Measurements from ENCODE around the gene PDCD1.
"Not testable (repeated sequence)": the region's sequence is repeated elsewhere in the genome, so short reads cannot be mapped to it uniquely, and the experiment has no call there.

The PDCD1 gene

DNA sequence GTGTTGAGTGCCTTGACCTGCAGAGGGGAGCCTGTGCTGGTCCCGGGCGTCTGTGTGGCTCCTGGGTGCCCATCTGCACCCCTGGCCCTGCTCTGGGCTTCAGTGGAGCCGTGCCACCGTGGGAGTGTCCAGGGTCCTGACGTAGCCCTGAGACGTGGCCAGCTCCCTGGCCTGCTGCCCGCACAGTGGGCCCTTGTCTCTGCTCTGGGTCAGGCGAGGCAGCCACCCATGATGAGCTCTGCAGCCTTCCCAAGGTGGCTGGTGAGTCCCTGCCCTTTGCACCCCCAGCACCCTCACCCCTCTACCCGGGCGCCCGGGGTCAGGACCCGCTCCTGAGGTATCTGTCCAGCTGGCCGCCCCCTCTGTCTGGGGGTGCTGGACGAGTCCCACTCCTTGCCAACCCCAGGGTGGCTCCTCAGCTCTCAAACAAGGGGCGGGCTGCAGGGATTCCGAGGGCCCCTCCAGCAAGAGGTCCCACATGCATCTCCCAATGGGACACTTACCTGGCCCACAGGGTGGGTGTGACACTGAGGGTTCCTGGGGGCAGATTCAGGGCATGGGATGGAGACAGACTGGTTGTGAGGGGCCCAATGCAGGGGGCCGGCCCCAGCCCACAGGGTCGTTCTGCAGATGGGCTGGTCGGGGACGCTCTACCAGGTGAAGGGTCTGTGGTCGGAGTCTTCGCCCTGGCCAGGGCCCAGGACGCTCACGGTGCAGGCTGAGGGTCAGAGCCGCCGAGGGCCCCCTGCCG, 47.3 kb downstream of the PDCD1 start:
- DNase-seq, result no peak

DNA sequence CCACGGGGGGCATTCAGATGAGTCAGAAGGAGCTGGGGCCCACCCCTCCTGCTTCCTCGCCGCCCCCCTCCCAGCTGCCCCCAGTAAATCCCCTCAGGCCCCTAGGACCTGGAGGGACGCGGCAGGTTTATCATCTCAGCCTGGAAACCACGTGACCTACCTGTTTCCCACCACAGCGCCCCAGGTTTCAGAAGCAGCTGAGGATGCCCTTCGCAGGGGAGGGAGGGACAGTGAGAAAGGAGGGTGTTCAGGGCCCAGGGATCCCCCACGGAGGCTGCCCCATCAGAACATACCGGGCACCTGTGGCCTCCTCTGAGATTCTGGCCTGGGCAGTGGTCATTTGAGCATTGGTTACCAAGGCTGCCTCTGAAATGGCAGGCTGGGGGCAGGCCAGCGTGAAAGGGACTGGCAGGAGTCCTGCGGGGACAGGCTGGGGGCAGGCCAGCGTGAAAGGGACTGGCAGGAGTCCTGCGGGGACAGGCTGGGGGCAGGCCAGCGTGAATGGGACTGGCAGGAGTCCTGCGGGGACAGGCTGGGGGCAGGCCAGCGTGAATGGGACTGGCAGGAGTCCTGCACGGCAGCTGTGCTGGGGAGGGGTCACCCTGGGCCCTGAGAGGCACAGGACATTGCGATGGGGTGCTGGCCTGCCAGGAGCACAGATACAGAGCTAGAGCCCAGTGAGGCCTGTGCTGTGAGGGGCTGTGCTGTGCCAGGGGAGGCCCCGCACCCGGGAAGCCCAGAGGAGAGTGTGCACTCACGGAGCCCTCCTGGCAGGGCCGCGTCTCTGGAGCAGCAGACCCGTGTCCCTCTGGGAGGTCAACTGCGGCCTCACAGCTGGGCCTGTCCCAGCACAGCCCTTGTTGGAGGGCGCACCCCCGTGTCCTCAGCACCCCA, 48.1 kb downstream of the PDCD1 start:
- no peak for DNase-seq

DNA sequence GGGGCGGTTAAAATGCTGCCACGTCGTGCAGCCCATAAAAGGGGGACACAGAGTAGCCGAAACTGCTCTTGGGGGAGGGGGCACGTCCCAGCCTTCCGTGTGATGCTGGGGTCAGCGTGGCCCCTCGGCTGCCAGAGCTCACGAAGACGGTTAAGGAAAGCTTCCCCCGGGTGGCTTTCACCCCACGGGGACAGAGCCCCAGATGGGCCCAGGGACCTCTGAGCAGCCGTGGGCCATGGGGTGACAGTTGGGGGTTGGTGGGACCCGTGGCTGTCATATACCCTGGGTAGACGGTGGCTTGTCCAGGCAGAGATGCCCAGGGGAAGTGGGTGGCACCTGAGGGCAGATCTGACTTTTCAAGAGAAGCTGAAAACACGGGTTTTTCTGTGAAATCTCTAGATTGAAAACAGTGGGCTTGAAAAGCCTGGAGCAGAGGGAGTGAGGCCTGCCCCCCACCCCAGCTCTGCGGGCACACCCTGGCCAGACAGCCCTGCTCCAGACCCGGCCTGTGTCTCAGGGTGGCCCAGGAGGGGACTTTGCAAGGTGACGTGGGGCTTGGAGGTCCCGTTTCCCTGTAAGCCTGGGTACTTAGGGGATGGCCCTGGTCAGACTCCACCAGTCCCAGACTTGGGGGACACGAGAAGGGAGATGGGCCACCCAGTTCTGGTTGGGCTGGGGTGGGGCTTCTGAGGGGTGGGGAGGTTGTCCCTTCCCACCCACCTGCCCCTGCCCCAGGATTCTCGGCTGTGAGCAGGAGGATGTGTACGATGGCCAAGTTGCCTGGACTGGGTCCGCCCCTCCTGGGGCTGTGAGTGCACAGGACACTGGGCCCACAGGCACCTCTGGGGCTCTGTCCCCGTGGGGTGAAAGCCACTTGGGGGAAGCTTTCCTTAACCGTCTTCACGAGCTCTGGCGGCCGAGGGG, 49.0 kb downstream of the PDCD1 start:
- no peak for DNase-seq

DNA sequence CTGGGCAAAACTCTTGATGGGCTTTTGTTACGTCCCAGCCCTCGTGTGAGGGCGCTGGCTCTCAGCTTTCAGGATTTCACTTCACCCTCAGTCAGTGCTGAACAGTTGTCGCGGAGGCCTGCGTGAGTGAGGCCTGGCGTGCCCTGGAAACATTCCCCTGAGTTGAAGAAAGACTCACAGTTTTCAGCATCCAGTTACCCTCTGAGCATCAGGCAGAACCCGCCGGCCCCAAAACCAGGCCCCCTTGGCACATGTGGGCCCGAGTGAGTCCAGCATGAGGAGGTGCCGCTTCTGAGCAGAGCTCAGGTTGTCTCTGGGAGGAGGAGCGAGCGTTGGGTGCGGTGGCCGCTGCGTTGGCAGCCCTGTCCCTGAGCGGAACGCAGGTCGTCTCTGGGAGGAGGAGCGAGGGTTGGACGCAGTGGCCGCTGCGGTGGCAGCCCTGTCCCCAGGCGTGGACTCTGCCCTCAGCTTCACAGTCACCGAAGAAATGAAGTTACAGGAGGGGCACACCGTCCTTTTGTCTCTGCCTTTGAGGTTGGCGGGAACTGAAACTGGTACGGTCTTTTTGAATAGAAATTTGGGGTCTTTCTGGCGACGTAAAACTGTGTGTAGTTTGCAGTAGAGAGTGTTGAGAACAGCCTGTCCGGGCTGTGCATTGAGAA, 49.8 kb downstream of the PDCD1 start, which contains the start of gene NEU4:
Gene NEU4, plus strand, starts transcription at position 473 of the 662 bp plus-strand sequence. CDS start 5,292 bp downstream, outside the sequence.
- no peak for DNase-seq

DNA sequence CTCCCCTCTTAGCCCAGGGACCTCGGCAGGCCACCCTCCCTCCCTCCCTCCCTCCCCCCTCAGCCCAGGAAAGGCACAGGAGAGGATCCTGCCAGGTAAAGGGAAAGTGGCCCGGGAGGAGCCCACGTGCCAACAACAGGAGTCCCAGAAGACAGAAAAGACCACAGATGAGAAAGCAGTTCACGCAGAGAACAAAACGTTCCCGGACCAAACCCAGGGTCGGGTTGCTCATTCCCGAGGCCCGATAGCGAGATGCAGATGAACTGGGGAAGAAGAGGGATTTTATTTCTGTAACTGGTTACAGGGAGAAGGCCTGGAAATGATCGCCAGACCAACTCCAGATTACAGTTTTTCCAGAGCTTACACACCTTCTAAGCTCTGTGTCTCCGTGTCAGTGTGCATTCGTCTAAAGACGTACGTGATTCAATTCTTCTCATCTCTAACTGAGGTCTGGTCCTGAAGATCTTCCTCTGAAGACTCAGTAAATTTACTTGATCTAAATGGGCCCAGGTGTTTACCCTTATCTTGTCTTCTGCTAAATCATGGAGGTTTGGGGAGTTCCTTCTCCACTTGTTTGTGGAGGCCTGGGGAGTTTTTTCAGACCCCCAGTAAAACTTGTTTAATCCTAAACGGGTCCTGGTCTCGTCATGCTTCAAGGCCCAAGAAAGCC, 50.5 kb downstream of the PDCD1 start:
- peak in 1 of 3 experiments; percentile 6 for DNase-seq

DNA sequence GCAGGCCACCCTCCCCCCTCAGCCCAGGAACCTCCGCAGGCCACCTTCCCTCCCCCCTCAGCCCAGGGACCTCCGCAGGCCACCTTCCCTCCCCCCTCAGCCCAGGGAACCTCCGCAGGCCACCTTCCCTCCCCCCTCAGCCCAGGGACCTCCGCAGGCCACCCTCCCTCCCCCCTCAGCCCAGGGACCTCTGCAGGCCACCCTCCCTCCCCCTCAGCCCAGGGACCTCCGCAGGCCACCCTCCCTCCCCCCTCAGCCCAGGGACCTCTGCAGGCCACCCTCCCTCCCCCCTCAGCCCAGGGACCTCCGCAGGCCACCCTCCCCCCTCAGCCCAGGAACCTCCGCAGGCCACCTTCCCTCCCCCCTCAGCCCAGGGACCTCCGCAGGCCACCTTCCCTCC, 52.5 kb downstream of the PDCD1 start:
- not testable (repeated sequence) for DNase-seq

DNA sequence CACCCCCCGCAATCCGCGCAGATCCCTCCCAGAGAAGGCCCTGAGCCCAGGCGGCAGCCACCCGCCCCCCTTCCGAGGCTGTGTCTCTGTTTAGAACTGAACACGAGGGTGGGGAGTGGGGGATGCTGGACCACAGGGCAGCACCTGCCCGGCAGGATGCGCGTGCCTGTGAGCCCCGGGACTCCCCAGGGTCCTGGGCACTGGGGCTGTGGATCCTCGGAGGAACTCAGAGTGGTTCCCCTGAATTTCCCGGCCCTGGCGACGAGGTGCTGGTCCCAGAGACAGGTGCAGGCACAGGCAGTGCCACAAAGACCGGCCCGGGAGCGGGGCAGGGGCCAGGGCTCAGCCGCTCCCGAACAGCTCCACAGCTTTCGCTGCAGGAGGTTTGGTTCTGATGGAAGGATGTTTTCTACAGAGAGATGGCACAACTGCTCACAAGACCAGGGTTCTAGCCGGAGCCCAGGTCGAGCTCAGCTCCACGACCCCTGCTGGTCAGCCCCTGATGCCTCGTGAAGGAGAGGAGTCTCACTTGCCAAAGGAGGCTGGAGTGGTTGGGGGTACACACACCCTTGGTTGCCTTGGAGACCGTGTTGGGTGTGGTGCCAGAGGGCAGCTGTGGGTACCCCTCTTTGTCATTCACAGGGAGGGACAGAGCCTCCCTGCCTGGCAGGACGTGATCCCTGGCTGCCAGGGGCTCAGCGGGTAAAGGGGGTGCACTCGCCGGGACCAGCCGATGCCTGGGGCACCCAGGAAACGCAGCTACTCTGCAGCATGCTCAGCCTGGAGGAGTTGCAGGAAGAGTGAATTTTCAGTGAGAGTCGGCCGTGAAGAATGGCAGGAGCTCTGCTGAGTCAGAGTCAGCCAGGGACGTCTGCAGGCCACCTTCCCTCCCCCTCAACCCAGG, 54.1 kb downstream of the PDCD1 start:
- DNase-seq, result peak in 2 of 3 experiments; percentile 16 to 33

DNA sequence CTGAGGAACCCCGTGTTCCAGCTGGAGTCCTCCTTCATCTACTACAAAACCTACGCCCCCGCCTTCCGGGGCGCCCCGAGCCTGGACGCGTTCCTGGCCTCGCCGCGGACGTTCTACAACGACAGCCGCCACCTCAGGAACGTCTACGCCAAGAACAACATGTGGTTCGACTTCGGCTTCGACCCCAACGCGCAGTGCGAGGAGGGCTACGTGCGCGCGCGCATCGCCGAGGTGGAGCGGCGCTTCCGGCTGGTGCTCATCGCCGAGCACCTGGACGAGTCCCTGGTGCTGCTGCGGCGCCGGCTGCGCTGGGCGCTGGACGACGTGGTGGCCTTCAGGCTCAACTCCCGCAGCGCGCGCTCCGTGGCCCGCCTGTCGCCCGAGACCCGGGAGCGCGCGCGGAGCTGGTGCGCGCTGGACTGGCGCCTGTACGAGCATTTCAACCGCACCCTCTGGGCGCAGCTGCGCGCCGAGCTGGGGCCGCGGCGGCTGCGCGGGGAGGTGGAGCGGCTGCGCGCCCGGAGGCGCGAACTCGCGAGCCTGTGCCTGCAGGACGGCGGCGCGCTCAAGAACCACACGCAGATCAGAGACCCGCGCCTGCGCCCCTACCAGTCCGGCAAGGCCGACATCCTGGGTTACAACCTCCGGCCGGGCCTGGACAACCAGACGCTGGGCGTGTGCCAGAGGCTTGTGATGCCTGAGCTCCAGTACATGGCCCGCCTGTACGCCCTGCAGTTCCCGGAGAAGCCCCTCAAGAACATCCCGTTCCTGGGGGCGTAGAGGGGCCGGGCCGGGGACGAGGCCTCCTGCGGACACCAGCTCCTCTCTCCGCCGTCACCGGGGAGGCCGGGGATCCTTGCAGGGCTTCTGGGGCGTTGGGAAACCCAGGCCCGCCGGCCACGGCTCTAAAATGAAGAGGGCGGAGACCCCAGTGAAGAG, 55.0 kb downstream of the PDCD1 start:
- DNase-seq, result peak in 2 of 3 experiments; percentile 63 to 72

DNA sequence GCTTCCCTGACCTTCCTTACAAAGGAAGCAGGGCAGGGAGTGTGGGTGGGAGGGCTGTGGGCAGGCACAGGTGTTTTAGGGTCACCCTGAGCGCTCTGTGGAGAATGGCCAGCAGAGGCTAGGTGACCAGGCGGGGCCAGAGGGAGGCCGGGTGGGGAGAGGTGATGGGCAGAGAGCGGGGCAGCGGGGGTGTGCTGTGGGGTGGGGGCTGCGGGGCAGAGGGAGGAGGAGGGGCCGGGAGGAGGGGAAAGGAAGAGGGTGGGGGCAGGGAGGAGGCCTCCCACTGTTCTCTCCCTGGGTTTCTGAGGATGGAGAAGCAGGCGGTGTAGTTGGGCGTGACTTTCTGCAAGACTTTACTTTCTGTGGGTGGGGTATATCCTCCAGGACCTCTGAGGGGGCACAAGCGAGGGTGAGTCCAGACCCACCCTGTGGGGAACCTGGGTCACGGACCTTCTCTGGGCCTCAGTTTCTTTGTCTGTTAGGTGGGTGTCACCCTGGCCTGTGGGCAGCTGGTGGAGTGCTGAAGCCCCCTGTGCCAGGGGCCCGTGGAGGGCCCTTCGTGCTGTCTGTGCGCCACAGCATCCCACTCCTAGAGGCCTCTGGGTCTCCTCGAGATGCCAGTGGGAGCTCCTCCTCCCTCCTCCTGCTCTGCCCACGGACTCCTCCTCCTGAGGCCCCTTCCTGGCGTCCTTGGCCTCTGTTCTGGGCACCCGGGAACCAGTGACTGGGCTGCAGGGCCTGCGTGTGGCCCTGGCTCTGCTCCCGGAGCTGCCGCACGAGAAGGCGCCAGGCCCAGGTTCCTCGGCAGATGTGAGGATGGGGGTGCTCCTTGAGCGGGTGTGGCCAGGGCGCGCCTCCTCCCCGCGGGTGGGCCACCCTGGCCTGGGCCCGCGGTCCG, 56.0 kb downstream of the PDCD1 start:
- DNase-seq, result no peak

DNA sequence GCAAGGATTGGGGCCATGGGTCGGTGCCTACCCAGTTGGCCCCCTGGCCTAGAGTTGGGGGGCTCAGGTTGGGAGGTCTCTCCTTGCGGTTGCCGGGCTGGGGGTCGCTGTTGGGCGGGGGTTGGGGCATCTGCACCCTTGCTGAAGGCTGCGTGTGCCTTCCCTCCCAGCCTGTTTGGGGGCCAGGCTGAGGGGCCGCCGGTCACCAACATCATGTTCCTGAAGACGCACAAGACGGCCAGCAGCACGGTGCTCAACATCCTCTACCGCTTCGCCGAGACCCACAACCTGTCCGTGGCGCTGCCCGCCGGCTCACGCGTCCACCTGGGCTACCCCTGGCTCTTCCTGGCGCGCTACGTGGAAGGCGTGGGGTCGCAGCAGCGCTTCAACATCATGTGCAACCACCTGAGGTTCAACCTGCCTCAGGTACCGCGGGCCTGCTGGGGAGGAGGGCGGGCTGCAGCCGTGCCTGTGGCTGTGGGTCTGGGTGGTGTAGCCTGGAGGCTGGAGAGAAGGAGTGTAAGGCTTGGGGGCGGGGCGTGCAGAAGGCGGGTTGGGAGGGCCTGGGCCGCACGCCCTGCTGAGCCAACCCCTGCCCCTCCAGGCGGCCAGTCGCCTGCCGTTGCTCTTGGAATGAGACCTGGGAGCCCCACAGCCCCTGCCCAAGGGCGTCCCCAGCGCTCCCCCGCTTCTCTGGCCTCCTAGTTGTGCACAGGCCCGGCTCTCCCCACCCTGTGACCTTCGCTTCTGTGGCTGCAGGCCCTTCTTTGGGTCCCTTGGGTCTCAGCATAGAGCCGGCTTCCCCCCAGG, 56.9 kb downstream of the PDCD1 start:
- DNase-seq, result no peak

DNA sequence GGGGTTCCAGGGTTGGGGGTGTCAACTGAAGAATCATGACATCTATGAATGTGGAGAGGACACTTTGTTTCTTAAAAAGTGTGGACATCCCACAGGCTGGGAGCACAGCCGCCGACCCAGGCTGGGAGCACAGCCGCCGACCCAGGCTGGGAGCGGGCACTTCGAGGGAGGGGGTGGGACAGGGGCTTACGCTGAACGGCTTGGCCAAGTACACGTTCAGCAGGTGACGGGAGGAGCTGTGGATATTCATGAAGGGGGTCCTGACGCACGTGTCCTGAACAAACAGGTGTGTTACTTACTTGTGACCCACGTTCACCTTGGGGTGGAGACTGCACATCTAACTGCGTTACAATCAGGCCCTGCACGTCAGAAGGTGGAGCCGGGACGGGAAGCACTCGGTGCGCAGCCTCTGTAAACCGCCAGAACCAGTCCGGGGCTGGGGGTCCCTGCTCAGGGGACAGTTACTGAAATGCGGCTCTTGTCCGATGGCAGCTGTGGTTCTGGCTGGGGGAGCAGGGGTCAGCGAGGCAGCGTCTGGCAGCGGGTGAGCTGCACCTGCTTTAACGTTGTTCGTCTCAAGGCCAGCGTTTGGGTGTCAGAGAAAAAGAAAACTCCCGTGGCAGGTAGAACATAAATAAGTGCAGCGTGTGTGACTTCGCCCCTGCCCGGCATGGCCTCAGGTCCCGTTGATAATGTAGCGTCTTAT, 58.3 kb downstream of the PDCD1 start:
- not testable (repeated sequence) for DNase-seq

Measured in NCI-H1417 (cell line).